Liver (tissue), 9 donors: ENCODE measurements around the gene ZNF813. TPM values are rescaled to one million over a fixed set of nuclear protein-coding genes. Genes with fewer than 3 reads are reported as not detected.
"Not testable (repeated sequence)": the region's sequence is repeated elsewhere in the genome, so short reads cannot be mapped to it uniquely, and the experiment has no call there.

Source experiments
- DNase-seq: peaks from one replicate; pipeline ENCODE4 v3.0.0-alpha.2; 2017; ENCODE audit warnings: low spot score
- H3K27ac ChIP-seq, 2 donors: one replicate each; pipeline ENCODE4 v1.7.0; 2013; ENCODE audit warnings: inconsistent platforms in 2 of 2, low read length in 2 of 2, control low read depth in 1 of 2, low read depth in 1 of 2, mild to moderate bottlenecking in 1 of 2
- H3K27me3 ChIP-seq, 4 donors: one replicate each; pipeline versions ENCODE4 v1.6.1 to v1.7.0; 2013; ENCODE audit warnings: low read length in 3 of 4, inconsistent platforms in 1 of 4, mild to moderate bottlenecking in 1 of 4, moderate library complexity in 1 of 4; ENCODE audit not compliant: control insufficient read depth in 4 of 4, insufficient read depth in 4 of 4
- H3K36me3 ChIP-seq, 4 donors: one replicate each; pipeline versions ENCODE4 v1.6.1 to v1.7.0; 2013; ENCODE audit warnings: low read length in 3 of 4, mild to moderate bottlenecking in 3 of 4, low read depth in 1 of 4, moderate library complexity in 1 of 4; ENCODE audit not compliant: control insufficient read depth in 4 of 4, insufficient read depth in 3 of 4
- H3K4me1 ChIP-seq, 4 donors: one replicate each; pipeline versions ENCODE4 v1.6.1 to v1.7.0; 2013; ENCODE audit warnings: low read length in 3 of 4, mild to moderate bottlenecking in 3 of 4, moderate library complexity in 1 of 4; ENCODE audit not compliant: control insufficient read depth in 4 of 4, insufficient read depth in 4 of 4
- H3K4me3 ChIP-seq, 3 donors: one replicate each; pipeline versions ENCODE4 v1.6.1 to v1.7.0; 2013; ENCODE audit warnings: low read length in 3 of 3, control low read depth in 1 of 3, low read depth in 1 of 3, mild to moderate bottlenecking in 1 of 3
- H3K9ac ChIP-seq, 2 donors: one replicate each; pipeline ENCODE4 v1.7.0; 2013; ENCODE audit warnings: low read length in 2 of 2, mild to moderate bottlenecking in 2 of 2, moderate library complexity in 2 of 2, control low read depth in 1 of 2, low read depth in 1 of 2
- H3K9me3 ChIP-seq, 4 donors: one replicate each; pipeline versions ENCODE4 v1.6.1 to v1.7.0; 2013; ENCODE audit warnings: low read length in 3 of 4; ENCODE audit not compliant: control insufficient read depth in 4 of 4
- ATF3 ChIP-seq: IDR thresholded peaks from 2 replicates; pipeline ENCODE4 v1.6.1; 2016; ENCODE audit warnings: antibody characterized with exemption
- GABPA ChIP-seq, 2 donors: IDR thresholded peaks in 1 of 2; conservative IDR thresholded peaks in 1 of 2; 2 replicates each; pipeline ENCODE4 v1.6.1; 2016; ENCODE audit warnings: antibody characterized with exemption in 2 of 2, mild to moderate bottlenecking in 1 of 2, moderate library complexity in 1 of 2
- HNF4A ChIP-seq, 2 donors: conservative IDR thresholded peaks; 2 replicates each; pipeline ENCODE4 v1.6.1; 2016; ENCODE audit warnings: antibody characterized with exemption in 2 of 2, mild to moderate bottlenecking in 2 of 2
- JUND ChIP-seq, 2 donors: IDR thresholded peaks; 2 replicates each; pipeline ENCODE4 v1.6.1; 2016; ENCODE audit warnings: antibody characterized with exemption in 2 of 2
- REST ChIP-seq: IDR thresholded peaks from 2 replicates; pipeline ENCODE4 v1.6.1; 2016; ENCODE audit warnings: antibody characterized with exemption, mild to moderate bottlenecking
- RXRA ChIP-seq, 2 donors: IDR thresholded peaks; 2 replicates each; pipeline ENCODE4 v1.6.1; 2017 to 2018; ENCODE audit warnings: antibody characterized with exemption in 2 of 2, mild to moderate bottlenecking in 1 of 2
- SP1 ChIP-seq: IDR thresholded peaks from 2 replicates; pipeline ENCODE4 v1.6.1; 2018; ENCODE audit warnings: antibody characterized with exemption, mild to moderate bottlenecking
- TAF1 ChIP-seq: conservative IDR thresholded peaks from 2 replicates; pipeline ENCODE4 v1.6.1; 2016; ENCODE audit warnings: antibody characterized with exemption, mild to moderate bottlenecking
- YY1 ChIP-seq: IDR thresholded peaks from 2 replicates; pipeline ENCODE4 v1.6.1; 2016; ENCODE audit warnings: antibody characterized with exemption, mild to moderate bottlenecking
- ZBTB33 ChIP-seq: IDR thresholded peaks from 2 replicates; pipeline ENCODE4 v1.6.1; 2016; ENCODE audit warnings: antibody characterized with exemption
- WGBS: extraction: QIAGEN DNeasy Blood & Tissue Kit; methylation state at CpG from one replicate; pipeline ENCODE4 v1.1.7; 2013; 5-methylcytosine and 5-hydroxymethylcytosine counted together
- polyA plus RNA-seq, 2 donors: library from polyadenylated mRNA; stranded (reverse) in 1 of 2; unstranded in 1 of 2; fragments of 200-250 nt in 1 of 2; fragments of >200 nt in 1 of 2; fragmentation: Nextera tagmentation in 1 of 2; extraction: Ambion mirVana in 1 of 2; gene quantifications; one replicate each; pipeline versions ENCODE4 v1.2.1 to v1.2.3, GENCODE V29; 2013 to 2015
- total RNA-seq, 2 donors: library from RNA; depleted of rRNA; stranded (reverse); fragments of >200 nt; gene quantifications; one replicate each; pipeline ENCODE4 v1.2.3, GENCODE V29; 2014
- donor health status: healthy.
- donor health status: healthy.
- donor health status: healthy.
- donor health status: healthy.
- donor health status: healthy.

The ZNF813 gene
- total RNA-seq: 1 to 10 TPM; 1.9 to 4.1 TPM
- polyA plus RNA-seq: under 1 TPM; 0.35 to 0.57 TPM

GRCh38 chr19:53467485-53468262, at the start of gene ZNF813:
Gene ZNF813, plus strand, starts transcription at chr19:53467733. Its CDS starts 16,090 bp downstream, at chr19:53483823.
- peak within 1 kb of the TSS; percentile 57 to 63 (median 58) for H3K4me3 ChIP-seq
- H3K4me1 ChIP-seq: no peaks in the 10 kb centered on the region
- H3K36me3 ChIP-seq: no peaks in the 10 kb centered on the region
- DNase-seq: peak; percentile 99
- H3K9ac ChIP-seq: peak within 1 kb of the TSS in 1 of 2 donors; percentile 74
- peaks cover 10 to 19% (median 12%) of the 10 kb centered on the region in 4 donors for H3K9me3 ChIP-seq
- TF ChIP-seq TAF1 (no peak), GABPA (IDR thresholded peaks at IDR 0.05 in 1 of 2, conservative IDR thresholded peaks at IDR 0.05 in 1 of 2) (peak in 1 of 2 donors; percentile 57), JUND (IDR thresholded peaks at IDR 0.05) (no peak), ATF3 (no peak), YY1 (no peak), HNF4A (conservative IDR thresholded peaks at IDR 0.05) (peak; percentile 32 to 64), SP1 (peak; percentile 49), REST (no peak), RXRA (IDR thresholded peaks at IDR 0.05) (no peak), ZBTB33 (no peak)
- H3K27ac ChIP-seq: peak within 1 kb of the TSS; percentile 41 to 42
- no peaks in the 10 kb centered on the region for H3K27me3 ChIP-seq
- 2% methylated on average over 55 of the region's 55 CpGs for WGBS

GRCh38 chr19:53420520-53421315, 46.8 kb upstream of the ZNF813 start:
- H3K27me3 ChIP-seq, H3K4me1 ChIP-seq, H3K36me3 ChIP-seq, H3K27ac ChIP-seq, DNase-seq, H3K4me3 ChIP-seq, H3K9ac ChIP-seq: not testable (repeated sequence)
- 45% methylated on average over 11 of the region's 11 CpGs for WGBS
- peaks cover 6 to 25% (median 13%) of the 10 kb centered on the region in 4 donors for H3K9me3 ChIP-seq
